ENCODE data around the gene SPP2.

DNA sequence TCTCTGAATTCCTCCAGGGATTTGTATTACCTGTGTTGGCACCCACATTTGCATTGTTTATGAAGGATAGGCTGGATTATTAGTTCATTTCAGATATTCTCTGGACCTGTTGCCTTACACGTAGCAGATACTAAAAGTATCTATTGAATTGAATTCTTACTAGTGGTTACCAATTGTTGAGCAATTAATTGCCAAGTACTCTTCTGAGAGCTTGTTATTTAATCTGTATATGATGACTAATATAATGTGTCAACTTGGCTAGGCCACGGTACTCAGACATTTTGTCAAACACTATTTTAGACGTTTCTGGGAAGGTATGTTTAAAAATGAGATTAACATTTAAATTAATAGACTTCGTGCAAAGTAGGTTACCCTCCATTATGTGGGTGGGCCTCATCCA, 2.5 kb upstream of the SPP2 start:
- TF ChIP-seq ZNF274 (IDR thresholded peaks at IDR 0.05; ENCODE audit: low read depth, low read length), result no peak
- no peak for TF ChIP-seq SUZ12 (IDR thresholded peaks at IDR 0.05; ENCODE audit: extremely low read depth, insufficient read depth, insufficient read length)
